Keratinocyte (primary cell): Measurements from ENCODE around the gene CPEB4. TPM values are rescaled to one million over a fixed set of nuclear protein-coding genes. Genes with fewer than 3 reads are reported as not detected.

Source experiments
- DNase-seq: peaks from one replicate; pipeline ENCODE4 v3.0.0-alpha.2; 2011; ENCODE audit warnings: low read depth, missing footprints, low spot score
- FAIRE-seq: peaks from 2 replicates; lab custom pipeline; 2011; peaks lifted over from hg19 to GRCh38; lab: Jason Lieb, UNC
- H2AFZ ChIP-seq: 2 replicates; pipeline ENCODE4 v1.6.0; 2012; ENCODE audit warnings: low read length, control low read depth, inconsistent platforms; ENCODE audit not compliant: control insufficient read depth
- H3K27ac ChIP-seq: 2 replicates; pipeline ENCODE4 v1.5.1; 2011; ENCODE audit warnings: low read length; ENCODE audit not compliant: control insufficient read depth, insufficient read depth
- H3K27me3 ChIP-seq: 3 replicates; pipeline ENCODE4 v1.6.0; 2011; ENCODE audit warnings: low read length; ENCODE audit not compliant: control insufficient read depth, insufficient read depth; ENCODE audit errors: extremely low read depth
- H3K36me3 ChIP-seq, 2 experiments: 2 replicates in 1 of 2; 3 replicates in 1 of 2; pipeline ENCODE4 v1.5.1; 2011; ENCODE audit warnings: low read length in 2 of 2, mild to moderate bottlenecking in 1 of 2; ENCODE audit not compliant: control insufficient read depth in 2 of 2, insufficient read depth in 2 of 2; ENCODE audit errors: extremely low read depth in 1 of 2
- H3K4me1 ChIP-seq: 3 replicates; pipeline ENCODE4 v1.5.1; 2011; ENCODE audit warnings: low read length; ENCODE audit not compliant: control insufficient read depth, insufficient read depth; ENCODE audit errors: extremely low read depth
- H3K4me2 ChIP-seq: 3 replicates; pipeline ENCODE4 v1.6.0; 2011; ENCODE audit warnings: low read depth, low read length; ENCODE audit not compliant: control insufficient read depth, insufficient read depth; ENCODE audit errors: extremely low read depth
- H3K4me3 ChIP-seq, 3 experiments: fragments of 200-600 bp in 1 of 3; sonication (generic) in 1 of 3; 2 replicates in 2 of 3; 3 replicates in 1 of 3; pipeline ENCODE4 v1.5.1; 2011 to 2016; ENCODE audit warnings: low read length in 3 of 3, mild to moderate bottlenecking in 3 of 3, control low read depth in 2 of 3, inconsistent platforms in 1 of 3, low read depth in 1 of 3, mixed read lengths in 1 of 3, mixed run types in 1 of 3, moderate library complexity in 1 of 3; ENCODE audit not compliant: control insufficient read depth in 2 of 3, insufficient read depth in 2 of 3; ENCODE audit errors: extremely low read depth in 1 of 3
- H3K79me2 ChIP-seq: 2 replicates; pipeline ENCODE4 v1.6.0; 2012; ENCODE audit warnings: low read length; ENCODE audit not compliant: control insufficient read depth, insufficient read depth
- H3K9ac ChIP-seq: 3 replicates; pipeline ENCODE4 v1.6.0; 2011; ENCODE audit warnings: low read length; ENCODE audit not compliant: control insufficient read depth, insufficient read depth; ENCODE audit errors: extremely low read depth
- H3K9me1 ChIP-seq: 3 replicates; pipeline ENCODE4 v1.6.0; 2011; ENCODE audit warnings: low read length; ENCODE audit not compliant: control insufficient read depth, insufficient read depth; ENCODE audit errors: extremely low read depth
- H3K9me3 ChIP-seq: 2 replicates; pipeline ENCODE4 v1.5.1; 2012; ENCODE audit warnings: low read depth, low read length; ENCODE audit not compliant: control insufficient read depth
- H4K20me1 ChIP-seq: 3 replicates; pipeline ENCODE4 v1.6.0; 2011; ENCODE audit warnings: low read length; ENCODE audit not compliant: control insufficient read depth, insufficient read depth; ENCODE audit errors: extremely low read depth
- EZH2 ChIP-seq: IDR thresholded peaks from one replicate; pipeline ENCODE4 v1.6.1; 2012; ENCODE audit warnings: inconsistent platforms, mild to moderate bottlenecking, low read length, moderate library complexity
- dilution Hi-C: fragments of 300-500 bp; cut with MboI; formaldehyde crosslinking; loops from one replicate; pipeline ENCODE4 v1.7.0; 2020; ENCODE audit warnings: low sequenced_read_pairs; ENCODE audit not compliant: extremely low pct_ligation_motif_present
- polyA plus RNA-seq, 5 experiments: library from polyadenylated mRNA; depleted of rRNA in 3 of 5; stranded (reverse) in 3 of 5; stranded (forward) in 1 of 5; unstranded in 1 of 5; fragments of >200 nt; gene quantifications; 1 replicate in 1 of 5; 2 replicates in 3 of 5; 3 replicates in 1 of 5; pipeline versions ENCODE4 v1.2.1 to v1.2.3, GENCODE V29; 2011 to 2012; ENCODE audit warnings: missing spikeins in 2 of 5, low read depth in 1 of 5, low replicate concordance in 1 of 5
- TF ChIP-seq, protein P1 (sequence below), 3 experiments: IDR thresholded peaks in 1 of 3; conservative IDR thresholded peaks in 1 of 3; optimal IDR thresholded peaks in 1 of 3; 2 replicates in 2 of 3; 3 replicates in 1 of 3; pipeline versions ENCODE3 to v1.5.1; 2011; ENCODE audit warnings: low read length in 3 of 3, mild to moderate bottlenecking in 3 of 3, moderate library complexity in 2 of 3, control low read depth in 1 of 3, inconsistent platforms in 1 of 3; ENCODE audit not compliant: insufficient read depth in 2 of 3; ENCODE audit errors: extremely low read depth in 1 of 3

CPEB4 gene
- polyA plus RNA-seq, 1 donor (not counting 4 experiments of a cell fraction or from before 2014, with no cell fraction given) = 13.8 TPM

DNA sequence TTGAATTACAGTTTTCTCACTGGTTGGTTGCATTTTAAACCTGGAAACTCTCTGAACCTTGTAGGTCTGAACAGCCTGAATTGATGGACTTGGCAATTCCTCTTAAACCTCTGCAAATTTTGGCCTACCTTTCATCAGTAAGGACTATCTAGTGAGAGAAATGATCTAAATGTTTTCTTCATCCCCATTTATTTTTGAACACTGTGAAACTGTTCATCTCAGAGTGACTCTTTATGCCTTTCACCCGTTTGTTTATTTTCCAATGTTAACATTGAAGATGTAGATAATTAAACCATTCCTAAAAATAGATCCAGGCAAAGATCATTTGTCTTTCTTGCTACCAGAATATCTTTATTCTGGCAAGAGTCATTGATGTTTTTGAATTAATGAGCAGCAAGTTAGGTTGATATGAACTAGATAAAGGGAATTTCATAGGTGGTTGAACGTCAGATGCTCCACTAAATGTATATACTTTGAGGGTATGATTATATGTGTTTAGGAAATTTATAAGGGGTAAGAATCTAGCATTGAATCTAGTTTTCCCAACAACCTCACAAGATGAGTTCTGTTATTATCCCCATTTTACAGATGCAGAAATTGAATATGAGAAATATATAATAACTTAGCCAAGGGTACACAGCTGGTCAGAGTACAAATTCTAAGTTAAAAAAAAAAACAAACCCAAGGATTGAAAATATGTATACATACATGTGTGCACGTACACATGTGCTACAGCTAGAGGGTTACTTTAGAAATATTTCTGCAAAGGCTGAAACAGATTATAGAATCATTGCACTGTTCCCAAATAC lies 3.4 kb downstream of the CPEB4 start:
- no peaks in the 10 kb centered on the region for H3K36me3 ChIP-seq
- DNase-seq (no peak), FAIRE-seq (no peak)
- H3K27me3 ChIP-seq = no peaks in the 10 kb centered on the region
- no peaks in the 10 kb centered on the region for H3K9me1 ChIP-seq
- peaks cover 18% of the 10 kb centered on the region for H3K4me1 ChIP-seq
- no peaks in the 10 kb centered on the region for H3K9me3 ChIP-seq
- no peaks in the 10 kb centered on the region for H4K20me1 ChIP-seq
- no peak overlapping the region for H3K27ac ChIP-seq
- peaks cover 2% of the 10 kb centered on the region for H3K79me2 ChIP-seq
- peak overlapping the region; percentile 6 to 36 (median 24) for H3K4me3 ChIP-seq
- peak overlapping the region; percentile 66 for H3K4me2 ChIP-seq
- dilution Hi-C loops = no loop called here
- H3K9ac ChIP-seq = no peak overlapping the region
- H2AFZ ChIP-seq = no peak overlapping the region
- no peak for TF ChIP-seq EZH2
- TF ChIP-seq, protein P1, sequence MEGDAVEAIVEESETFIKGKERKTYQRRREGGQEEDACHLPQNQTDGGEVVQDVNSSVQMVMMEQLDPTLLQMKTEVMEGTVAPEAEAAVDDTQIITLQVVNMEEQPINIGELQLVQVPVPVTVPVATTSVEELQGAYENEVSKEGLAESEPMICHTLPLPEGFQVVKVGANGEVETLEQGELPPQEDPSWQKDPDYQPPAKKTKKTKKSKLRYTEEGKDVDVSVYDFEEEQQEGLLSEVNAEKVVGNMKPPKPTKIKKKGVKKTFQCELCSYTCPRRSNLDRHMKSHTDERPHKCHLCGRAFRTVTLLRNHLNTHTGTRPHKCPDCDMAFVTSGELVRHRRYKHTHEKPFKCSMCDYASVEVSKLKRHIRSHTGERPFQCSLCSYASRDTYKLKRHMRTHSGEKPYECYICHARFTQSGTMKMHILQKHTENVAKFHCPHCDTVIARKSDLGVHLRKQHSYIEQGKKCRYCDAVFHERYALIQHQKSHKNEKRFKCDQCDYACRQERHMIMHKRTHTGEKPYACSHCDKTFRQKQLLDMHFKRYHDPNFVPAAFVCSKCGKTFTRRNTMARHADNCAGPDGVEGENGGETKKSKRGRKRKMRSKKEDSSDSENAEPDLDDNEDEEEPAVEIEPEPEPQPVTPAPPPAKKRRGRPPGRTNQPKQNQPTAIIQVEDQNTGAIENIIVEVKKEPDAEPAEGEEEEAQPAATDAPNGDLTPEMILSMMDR (optimal IDR thresholded peaks at IDR 0.05 in 1 of 3, IDR thresholded peaks at IDR 0.05 in 1 of 3, conservative IDR thresholded peaks at IDR 0.05 in 1 of 3; ENCODE audit: extremely low read depth in 1 of 3, insufficient read depth in 2 of 3, low read length in 3 of 3) = no peak

DNA sequence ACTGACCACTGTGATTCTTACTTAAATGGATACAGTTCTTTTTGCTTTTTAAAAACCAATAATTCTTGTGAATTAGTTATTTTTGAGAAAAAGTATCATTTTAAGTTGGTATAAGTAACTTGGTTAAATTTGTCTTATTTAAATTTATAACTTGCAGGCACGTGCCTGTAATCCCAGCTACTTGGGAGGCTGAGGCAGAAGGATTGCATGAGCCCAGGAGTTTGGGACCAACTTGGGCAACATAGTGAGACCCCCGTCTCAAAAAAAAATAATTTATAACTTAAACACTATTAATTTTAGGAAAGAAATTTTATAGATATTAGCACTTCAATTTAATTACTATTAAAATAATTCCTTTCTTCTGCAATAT lies 5.0 kb downstream of the CPEB4 start:
- Histone ChIP-seq H3K9me1 (no peaks in the 10 kb centered on the region), H4K20me1 (no peaks in the 10 kb centered on the region), H3K36me3 (no peaks in the 10 kb centered on the region), H2AFZ (no peak overlapping the region), H3K9me3 (no peaks in the 10 kb centered on the region), H3K4me2 (peak overlapping the region; percentile 66), H3K27me3 (no peaks in the 10 kb centered on the region), H3K9ac (no peak overlapping the region), H3K27ac (no peak overlapping the region), H3K79me2 (peaks cover 2% of the 10 kb centered on the region), H3K4me1 (peaks cover 12% of the 10 kb centered on the region), H3K4me3 (no peak overlapping the region)
- DNase-seq (no peak), FAIRE-seq (no peak)
- no peak for TF ChIP-seq EZH2
- TF ChIP-seq, protein P1 (optimal IDR thresholded peaks at IDR 0.05 in 1 of 3, IDR thresholded peaks at IDR 0.05 in 1 of 3, conservative IDR thresholded peaks at IDR 0.05 in 1 of 3; ENCODE audit: extremely low read depth in 1 of 3, insufficient read depth in 2 of 3, low read length in 3 of 3) = no peak
- dilution Hi-C loops = no loop called here
